Transverse colon (tissue), 4 donors: ENCODE results near the gene FBN2.

Source experiments
- CTCF ChIP-seq, 5 experiments: fragments of 200-600 bp in 3 of 5; fragments of 450-650 bp in 2 of 5; sonication (generic) in 3 of 5; IDR thresholded peaks; 1 replicate in 2 of 5; 2 replicates in 3 of 5; pipeline ENCODE4 v1.5.1; 2016 to 2017; ENCODE audit warnings: antibody characterized with exemption in 5 of 5, inconsistent platforms in 3 of 5, mild to moderate bottlenecking in 2 of 5, moderate library complexity in 1 of 5
- EP300 ChIP-seq: sonication (generic); formaldehyde crosslinking; IDR thresholded peaks from one replicate; pipeline ENCODE4 v1.6.1; 2017; ENCODE audit warnings: antibody characterized with exemption, low read depth
- POLR2A ChIP-seq: fragments of 450-650 bp; IDR thresholded peaks from one replicate; pipeline ENCODE4 v1.6.1; 2016; ENCODE audit warnings: antibody characterized with exemption, mild to moderate bottlenecking, moderate library complexity
- POLR2AphosphoS5 ChIP-seq, 3 donors: sonication (generic); formaldehyde crosslinking; IDR thresholded peaks; one replicate each; pipeline ENCODE4 v1.6.1; 2016; ENCODE audit warnings: antibody characterized with exemption in 3 of 3

DNA sequence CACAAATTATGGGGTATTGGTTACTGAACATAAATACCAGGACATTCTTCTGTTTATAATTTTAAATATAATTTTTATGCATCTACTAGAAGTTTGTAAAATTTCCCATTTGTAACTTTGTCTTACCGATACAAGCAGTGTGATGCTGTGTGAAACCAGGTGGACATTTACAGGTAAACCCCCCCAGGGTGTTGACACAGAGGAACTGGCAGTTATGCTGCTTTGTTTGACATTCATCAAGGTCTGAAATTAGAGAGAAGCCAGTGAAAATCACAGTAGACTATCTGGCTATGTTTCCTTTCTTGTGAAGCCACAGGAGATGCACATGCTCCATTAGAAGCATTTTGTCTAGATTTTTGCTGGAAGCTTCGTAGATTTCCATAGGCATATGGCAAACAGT, 263.6 kb downstream of the FBN2 start:
- no peak for TF ChIP-seq POLR2A
- no peak for TF ChIP-seq CTCF (IDR thresholded peaks at IDR 0.05)
- TF ChIP-seq POLR2AphosphoS5 (IDR thresholded peaks at IDR 0.05), result no peak
- no peak for TF ChIP-seq EP300
